Measurements from ENCODE around the gene CNKSR1.

The CNKSR1 gene

DNA sequence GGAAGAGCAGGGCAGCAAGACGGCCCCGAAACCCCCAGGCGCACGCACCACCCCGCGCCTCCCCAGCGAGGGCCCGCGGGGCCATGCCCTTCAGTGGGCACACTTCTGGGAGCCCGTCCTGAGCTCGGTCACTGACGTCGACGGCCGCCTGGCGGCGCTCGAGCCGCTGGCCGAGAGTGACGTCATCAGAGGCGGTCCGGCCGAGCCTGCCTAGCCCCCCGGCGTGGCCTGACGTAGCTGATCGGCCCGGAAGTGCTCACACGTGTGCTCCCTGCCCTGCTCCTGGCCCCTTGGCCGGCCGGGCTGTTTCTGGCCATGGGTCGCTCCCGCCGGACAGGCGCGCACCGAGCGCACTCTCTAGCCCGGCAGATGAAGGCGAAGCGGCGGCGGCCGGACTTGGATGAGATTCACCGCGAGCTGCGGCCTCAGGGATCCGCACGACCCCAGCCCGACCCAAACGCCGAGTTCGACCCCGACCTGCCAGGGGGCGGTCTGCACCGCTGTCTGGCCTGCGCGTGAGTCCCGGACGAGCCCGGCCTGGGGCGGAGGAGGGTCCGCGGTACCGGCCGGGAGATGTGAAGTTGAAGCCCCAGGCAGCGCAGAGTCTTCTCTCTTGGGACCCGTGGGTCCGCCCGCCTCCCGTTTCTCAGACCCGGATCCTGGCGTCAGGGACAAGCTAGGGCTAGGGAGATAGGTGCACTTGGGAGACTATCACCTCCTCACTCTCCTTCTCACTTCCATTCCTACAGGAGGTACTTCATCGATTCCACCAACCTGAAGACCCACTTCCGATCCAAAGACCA, 7.4 kb upstream of the CNKSR1 start, which contains the start of gene ZNF593 (continued):
- TF ChIP-seq ZNF24 (tag by site-specific recombination; IDR thresholded peaks at IDR 0.05), result peak; percentile 83
- TF ChIP-seq, protein P1, sequence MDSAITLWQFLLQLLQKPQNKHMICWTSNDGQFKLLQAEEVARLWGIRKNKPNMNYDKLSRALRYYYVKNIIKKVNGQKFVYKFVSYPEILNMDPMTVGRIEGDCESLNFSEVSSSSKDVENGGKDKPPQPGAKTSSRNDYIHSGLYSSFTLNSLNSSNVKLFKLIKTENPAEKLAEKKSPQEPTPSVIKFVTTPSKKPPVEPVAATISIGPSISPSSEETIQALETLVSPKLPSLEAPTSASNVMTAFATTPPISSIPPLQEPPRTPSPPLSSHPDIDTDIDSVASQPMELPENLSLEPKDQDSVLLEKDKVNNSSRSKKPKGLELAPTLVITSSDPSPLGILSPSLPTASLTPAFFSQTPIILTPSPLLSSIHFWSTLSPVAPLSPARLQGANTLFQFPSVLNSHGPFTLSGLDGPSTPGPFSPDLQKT (IDR thresholded peaks at IDR 0.05; ENCODE audit: borderline replicate concordance, low read depth, low read length), result no peak; the same call in 1 of the 2 replicates
- no peak for TF ChIP-seq ZNF37A (tag by site-specific recombination; IDR thresholded peaks at IDR 0.05)
- TF ChIP-seq, protein P2, sequence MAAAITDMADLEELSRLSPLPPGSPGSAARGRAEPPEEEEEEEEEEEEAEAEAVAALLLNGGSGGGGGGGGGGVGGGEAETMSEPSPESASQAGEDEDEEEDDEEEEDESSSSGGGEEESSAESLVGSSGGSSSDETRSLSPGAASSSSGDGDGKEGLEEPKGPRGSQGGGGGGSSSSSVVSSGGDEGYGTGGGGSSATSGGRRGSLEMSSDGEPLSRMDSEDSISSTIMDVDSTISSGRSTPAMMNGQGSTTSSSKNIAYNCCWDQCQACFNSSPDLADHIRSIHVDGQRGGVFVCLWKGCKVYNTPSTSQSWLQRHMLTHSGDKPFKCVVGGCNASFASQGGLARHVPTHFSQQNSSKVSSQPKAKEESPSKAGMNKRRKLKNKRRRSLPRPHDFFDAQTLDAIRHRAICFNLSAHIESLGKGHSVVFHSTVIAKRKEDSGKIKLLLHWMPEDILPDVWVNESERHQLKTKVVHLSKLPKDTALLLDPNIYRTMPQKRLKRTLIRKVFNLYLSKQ (tag by site-specific recombination; IDR thresholded peaks at IDR 0.05; ENCODE audit: borderline replicate concordance), result 0 out of 2 replicates have a peak, but pooled peaks have one; percentile 5
- TF ChIP-seq SCRT1 (tag by site-specific recombination; IDR thresholded peaks at IDR 0.05; ENCODE audit: borderline replicate concordance), result no peak
- no peak for TF ChIP-seq ZBTB17 (tag by site-specific recombination; IDR thresholded peaks at IDR 0.05)
- TF ChIP-seq, protein P3, sequence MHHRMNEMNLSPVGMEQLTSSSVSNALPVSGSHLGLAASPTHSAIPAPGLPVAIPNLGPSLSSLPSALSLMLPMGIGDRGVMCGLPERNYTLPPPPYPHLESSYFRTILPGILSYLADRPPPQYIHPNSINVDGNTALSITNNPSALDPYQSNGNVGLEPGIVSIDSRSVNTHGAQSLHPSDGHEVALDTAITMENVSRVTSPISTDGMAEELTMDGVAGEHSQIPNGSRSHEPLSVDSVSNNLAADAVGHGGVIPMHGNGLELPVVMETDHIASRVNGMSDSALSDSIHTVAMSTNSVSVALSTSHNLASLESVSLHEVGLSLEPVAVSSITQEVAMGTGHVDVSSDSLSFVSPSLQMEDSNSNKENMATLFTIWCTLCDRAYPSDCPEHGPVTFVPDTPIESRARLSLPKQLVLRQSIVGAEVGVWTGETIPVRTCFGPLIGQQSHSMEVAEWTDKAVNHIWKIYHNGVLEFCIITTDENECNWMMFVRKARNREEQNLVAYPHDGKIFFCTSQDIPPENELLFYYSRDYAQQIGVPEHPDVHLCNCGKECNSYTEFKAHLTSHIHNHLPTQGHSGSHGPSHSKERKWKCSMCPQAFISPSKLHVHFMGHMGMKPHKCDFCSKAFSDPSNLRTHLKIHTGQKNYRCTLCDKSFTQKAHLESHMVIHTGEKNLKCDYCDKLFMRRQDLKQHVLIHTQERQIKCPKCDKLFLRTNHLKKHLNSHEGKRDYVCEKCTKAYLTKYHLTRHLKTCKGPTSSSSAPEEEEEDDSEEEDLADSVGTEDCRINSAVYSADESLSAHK (tag by site-specific recombination; IDR thresholded peaks at IDR 0.05), result peak; percentile 61
- TF ChIP-seq ZNF48 (tag by site-specific recombination; IDR thresholded peaks at IDR 0.05), result no peak
- TF ChIP-seq, protein P4, sequence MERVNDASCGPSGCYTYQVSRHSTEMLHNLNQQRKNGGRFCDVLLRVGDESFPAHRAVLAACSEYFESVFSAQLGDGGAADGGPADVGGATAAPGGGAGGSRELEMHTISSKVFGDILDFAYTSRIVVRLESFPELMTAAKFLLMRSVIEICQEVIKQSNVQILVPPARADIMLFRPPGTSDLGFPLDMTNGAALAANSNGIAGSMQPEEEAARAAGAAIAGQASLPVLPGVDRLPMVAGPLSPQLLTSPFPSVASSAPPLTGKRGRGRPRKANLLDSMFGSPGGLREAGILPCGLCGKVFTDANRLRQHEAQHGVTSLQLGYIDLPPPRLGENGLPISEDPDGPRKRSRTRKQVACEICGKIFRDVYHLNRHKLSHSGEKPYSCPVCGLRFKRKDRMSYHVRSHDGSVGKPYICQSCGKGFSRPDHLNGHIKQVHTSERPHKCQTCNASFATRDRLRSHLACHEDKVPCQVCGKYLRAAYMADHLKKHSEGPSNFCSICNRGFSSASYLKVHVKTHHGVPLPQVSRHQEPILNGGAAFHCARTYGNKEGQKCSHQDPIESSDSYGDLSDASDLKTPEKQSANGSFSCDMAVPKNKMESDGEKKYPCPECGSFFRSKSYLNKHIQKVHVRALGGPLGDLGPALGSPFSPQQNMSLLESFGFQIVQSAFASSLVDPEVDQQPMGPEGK (tag by site-specific recombination; IDR thresholded peaks at IDR 0.05), result peak; percentile 93
- TF ChIP-seq ZBTB48 (tag by site-specific recombination; IDR thresholded peaks at IDR 0.05), result peak; percentile 99
- TF ChIP-seq, protein P5, sequence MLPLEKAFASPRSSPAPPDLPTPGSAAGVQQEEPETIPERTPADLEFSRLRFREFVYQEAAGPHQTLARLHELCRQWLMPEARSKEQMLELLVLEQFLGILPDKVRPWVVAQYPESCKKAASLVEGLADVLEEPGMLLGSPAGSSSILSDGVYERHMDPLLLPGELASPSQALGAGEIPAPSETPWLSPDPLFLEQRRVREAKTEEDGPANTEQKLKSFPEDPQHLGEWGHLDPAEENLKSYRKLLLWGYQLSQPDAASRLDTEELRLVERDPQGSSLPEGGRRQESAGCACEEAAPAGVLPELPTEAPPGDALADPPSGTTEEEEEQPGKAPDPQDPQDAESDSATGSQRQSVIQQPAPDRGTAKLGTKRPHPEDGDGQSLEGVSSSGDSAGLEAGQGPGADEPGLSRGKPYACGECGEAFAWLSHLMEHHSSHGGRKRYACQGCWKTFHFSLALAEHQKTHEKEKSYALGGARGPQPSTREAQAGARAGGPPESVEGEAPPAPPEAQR (tag by site-specific recombination; IDR thresholded peaks at IDR 0.05), result peak; percentile 54; the same call in 1 of the 2 replicates
- peak; percentile 81 for TF ChIP-seq ZNF184 (tag by site-specific recombination; IDR thresholded peaks at IDR 0.05)
- TF ChIP-seq ZNF211 (tag by site-specific recombination; IDR thresholded peaks at IDR 0.05; ENCODE audit: low read depth), result no peak
- peak; percentile 98 for TF ChIP-seq BCL11A (tag by site-specific recombination; IDR thresholded peaks at IDR 0.05; ENCODE audit: low read depth)
- TF ChIP-seq, protein P6, sequence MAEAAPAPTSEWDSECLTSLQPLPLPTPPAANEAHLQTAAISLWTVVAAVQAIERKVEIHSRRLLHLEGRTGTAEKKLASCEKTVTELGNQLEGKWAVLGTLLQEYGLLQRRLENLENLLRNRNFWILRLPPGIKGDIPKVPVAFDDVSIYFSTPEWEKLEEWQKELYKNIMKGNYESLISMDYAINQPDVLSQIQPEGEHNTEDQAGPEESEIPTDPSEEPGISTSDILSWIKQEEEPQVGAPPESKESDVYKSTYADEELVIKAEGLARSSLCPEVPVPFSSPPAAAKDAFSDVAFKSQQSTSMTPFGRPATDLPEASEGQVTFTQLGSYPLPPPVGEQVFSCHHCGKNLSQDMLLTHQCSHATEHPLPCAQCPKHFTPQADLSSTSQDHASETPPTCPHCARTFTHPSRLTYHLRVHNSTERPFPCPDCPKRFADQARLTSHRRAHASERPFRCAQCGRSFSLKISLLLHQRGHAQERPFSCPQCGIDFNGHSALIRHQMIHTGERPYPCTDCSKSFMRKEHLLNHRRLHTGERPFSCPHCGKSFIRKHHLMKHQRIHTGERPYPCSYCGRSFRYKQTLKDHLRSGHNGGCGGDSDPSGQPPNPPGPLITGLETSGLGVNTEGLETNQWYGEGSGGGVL (tag by site-specific recombination; IDR thresholded peaks at IDR 0.05), result peak; percentile 16; the same call in 1 of the 2 replicates
- TF ChIP-seq ZNF341 (tag by site-specific recombination; IDR thresholded peaks at IDR 0.05; ENCODE audit: low read depth), result peak; percentile 75
- no peak for TF ChIP-seq REPIN1 (tag by site-specific recombination; IDR thresholded peaks at IDR 0.05; ENCODE audit: low read depth)
- TF ChIP-seq, protein P7, sequence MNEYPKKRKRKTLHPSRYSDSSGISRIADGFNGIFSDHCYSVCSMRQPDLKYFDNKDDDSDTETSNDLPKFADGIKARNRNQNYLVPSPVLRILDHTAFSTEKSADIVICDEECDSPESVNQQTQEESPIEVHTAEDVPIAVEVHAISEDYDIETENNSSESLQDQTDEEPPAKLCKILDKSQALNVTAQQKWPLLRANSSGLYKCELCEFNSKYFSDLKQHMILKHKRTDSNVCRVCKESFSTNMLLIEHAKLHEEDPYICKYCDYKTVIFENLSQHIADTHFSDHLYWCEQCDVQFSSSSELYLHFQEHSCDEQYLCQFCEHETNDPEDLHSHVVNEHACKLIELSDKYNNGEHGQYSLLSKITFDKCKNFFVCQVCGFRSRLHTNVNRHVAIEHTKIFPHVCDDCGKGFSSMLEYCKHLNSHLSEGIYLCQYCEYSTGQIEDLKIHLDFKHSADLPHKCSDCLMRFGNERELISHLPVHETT (tag by site-specific recombination; IDR thresholded peaks at IDR 0.05), result peak; percentile 83
- TF ChIP-seq ZNF549 (tag by site-specific recombination; IDR thresholded peaks at IDR 0.05), result no peak
- TF ChIP-seq OVOL3 (tag by site-specific recombination; IDR thresholded peaks at IDR 0.05), result peak; percentile 30; the same call in 1 of the 2 replicates
- TF ChIP-seq ZNF2 (tag by site-specific recombination; IDR thresholded peaks at IDR 0.05), result peak; percentile 86
- 0 out of 2 replicates have a peak, but pooled peaks have one; percentile 17 for TF ChIP-seq IKZF3 (tag by site-specific recombination; IDR thresholded peaks at IDR 0.05)
- TF ChIP-seq, protein P8, sequence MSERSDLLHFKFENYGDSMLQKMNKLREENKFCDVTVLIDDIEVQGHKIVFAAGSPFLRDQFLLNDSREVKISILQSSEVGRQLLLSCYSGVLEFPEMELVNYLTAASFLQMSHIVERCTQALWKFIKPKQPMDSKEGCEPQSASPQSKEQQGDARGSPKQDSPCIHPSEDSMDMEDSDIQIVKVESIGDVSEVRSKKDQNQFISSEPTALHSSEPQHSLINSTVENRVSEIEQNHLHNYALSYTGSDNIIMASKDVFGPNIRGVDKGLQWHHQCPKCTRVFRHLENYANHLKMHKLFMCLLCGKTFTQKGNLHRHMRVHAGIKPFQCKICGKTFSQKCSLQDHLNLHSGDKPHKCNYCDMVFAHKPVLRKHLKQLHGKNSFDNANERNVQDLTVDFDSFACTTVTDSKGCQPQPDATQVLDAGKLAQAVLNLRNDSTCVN (tag by site-specific recombination; optimal IDR thresholded peaks at IDR 0.05), result peak; percentile 86

Data from HEK293 (cell line).